Psoas muscle (tissue), 8 donors: ENCODE measurements around the gene AUTS2. TPM values are rescaled to one million over a fixed set of nuclear protein-coding genes. Genes with fewer than 3 reads are reported as not detected.
A peak's percentile ranks its signal among the peaks of the same experiment; 100 is the strongest.

Source experiments
- ATAC-seq, 4 donors: fragments of 200-7000 bp; cut with Tn5 transposase; one replicate each; pipeline ENCODE4 v1.9.1; 2020; ENCODE audit warnings: moderate library complexity in 3 of 4, mild to moderate bottlenecking in 2 of 4
- DNase-seq, 2 donors: peaks; one replicate each; pipeline ENCODE4 v3.0.0-alpha.2; 2020
- H3K27ac ChIP-seq: fragments of 200-600 bp; one replicate; pipeline ENCODE4 v1.8.0; 2022
- H3K27me3 ChIP-seq, 3 donors: fragments of 200-600 bp in 1 of 3; one replicate each; pipeline versions ENCODE4 v1.6.1 to v1.8.0; 2013 to 2022; ENCODE audit warnings: low read length in 2 of 3, mild to moderate bottlenecking in 2 of 3, moderate library complexity in 1 of 3; ENCODE audit not compliant: insufficient read depth in 3 of 3
- H3K36me3 ChIP-seq, 2 donors: fragments of 200-600 bp in 1 of 2; one replicate each; pipeline versions ENCODE4 v1.6.1 to v1.8.0; 2013 to 2022; ENCODE audit warnings: low read depth in 1 of 2, mild to moderate bottlenecking in 1 of 2, moderate library complexity in 1 of 2; ENCODE audit not compliant: insufficient read depth in 1 of 2
- H3K4me1 ChIP-seq: fragments of 200-600 bp; one replicate; pipeline ENCODE4 v1.8.0; 2022
- H3K4me3 ChIP-seq: fragments of 200-600 bp; one replicate; pipeline ENCODE4 v1.8.0; 2022; ENCODE audit warnings: mild to moderate bottlenecking
- H3K9me3 ChIP-seq: fragments of 200-600 bp; one replicate; pipeline ENCODE4 v1.8.0; 2022
- CTCF ChIP-seq: fragments of 200-600 bp; IDR thresholded peaks from one replicate; pipeline ENCODE4 v1.8.0; 2022; ENCODE audit warnings: antibody characterized with exemption
- WGBS, 3 donors: extraction: QIAGEN DNeasy Blood & Tissue Kit; methylation state at CpG; one replicate each; pipeline versions ENCODE4 v1.1.6 to v1.1.7; 2013; 5-methylcytosine and 5-hydroxymethylcytosine counted together
- intact Hi-C, 2 donors: fragments of 100-400 bp; cut with DNase I; formaldehyde crosslinking; loops; one replicate each; pipeline versions ENCODE4 v1.11.0 to v1.14.2; 2022
- polyA plus RNA-seq, 3 donors: library from polyadenylated mRNA; stranded (reverse); fragments of 200-250 nt; gene quantifications; one replicate each; pipeline ENCODE4 v1.2.3, GENCODE V29; 2013
- total RNA-seq, 4 donors: library from RNA; stranded (reverse); fragmentation: NEBNext Ultra II Directional in 2 of 4; extraction: Animal tissue kit (Norgen Biotek cat#: 25700) in 2 of 4; gene quantifications; one replicate each; pipeline versions ENCODE4 v1.2.1 to v1.2.4, GENCODE V29; 2021 to 2023
- donor health status: healthy with polysubstance abuse.
- donor health status: DM: no; HTN: no; CAD: no; lungs with moderate emphysema.
- donor health status: Bipolar disorder and iron deficiency.
- donor health status: healthy.
- donor health status: DM: yes; HTN: yes; CAD: no.
- donor health status: DM: no; HTN: no; CAD: no.
- donor health status: DM: no; HTN: no; CAD: no.
- donor health status: DM: yes; HTN: yes; CAD: no.

Gene AUTS2
- total and polyA plus RNA-seq, 7 donors = 5.0 to 33.5 (median 14.3) TPM

- no peak for DNase-seq
- Histone ChIP-seq H3K9me3 (peaks cover 5% of the 10 kb centered on the region), H3K27me3 (peaks cover 0 to 2% (median 0%) of the 10 kb centered on the region in 3 donors), H3K4me1 (no peaks in the 10 kb centered on the region), H3K36me3 (no peaks in the 10 kb centered on the region), H3K27ac (no peak overlapping the region), H3K4me3 (no peak overlapping the region)
- ATAC-seq = no peak
- WGBS, 3 donors = 36 to 59% (median 44%) methylated on average over 4 of the region's 4 CpGs
- TF ChIP-seq CTCF = no peak
- intact Hi-C loops = loop anchor here in 1 of 2 donors (5.0 kb wide), 1 partner anchor 507 kb away; no protein-coding TSS in a partner anchor
Measured at GRCh38 chr7:70190281-70190680, 592.0 kb downstream of the AUTS2 start.

GRCh38 chr7:70193514-70193913 lies 595.2 kb downstream of the AUTS2 start:
- WGBS, 3 donors = 88 to 94% (median 89%) methylated on average over 4 of the region's 4 CpGs
- Histone ChIP-seq H3K27me3 (no peaks in the 10 kb centered on the region), H3K9me3 (peaks cover 5% of the 10 kb centered on the region), H3K27ac (no peak overlapping the region), H3K4me1 (no peaks in the 10 kb centered on the region), H3K4me3 (no peak overlapping the region), H3K36me3 (no peaks in the 10 kb centered on the region)
- intact Hi-C loops = loop anchor here in 1 of 2 donors (5.0 kb wide), 1 partner anchor 504 kb away; no protein-coding TSS in a partner anchor
- ATAC-seq (no peak), DNase-seq (no peak)
- TF ChIP-seq CTCF = peak; percentile 18

- intact Hi-C loops = no loop called here
- no peak for TF ChIP-seq CTCF
- WGBS, 3 donors = 79 to 92% (median 87%) methylated on average over 5 of the region's 5 CpGs
- no peak overlapping the region for H3K4me3 ChIP-seq
- DNase-seq (no peak), ATAC-seq (no peak)
- H3K27ac ChIP-seq = no peak overlapping the region
- no peaks in the 10 kb centered on the region for H3K36me3 ChIP-seq
- peaks cover 3% of the 10 kb centered on the region for H3K4me1 ChIP-seq
- no peaks in the 10 kb centered on the region for H3K27me3 ChIP-seq
- no peaks in the 10 kb centered on the region for H3K9me3 ChIP-seq
Measured at GRCh38 chr7:70208236-70209063, 610.2 kb downstream of the AUTS2 start.

DNA sequence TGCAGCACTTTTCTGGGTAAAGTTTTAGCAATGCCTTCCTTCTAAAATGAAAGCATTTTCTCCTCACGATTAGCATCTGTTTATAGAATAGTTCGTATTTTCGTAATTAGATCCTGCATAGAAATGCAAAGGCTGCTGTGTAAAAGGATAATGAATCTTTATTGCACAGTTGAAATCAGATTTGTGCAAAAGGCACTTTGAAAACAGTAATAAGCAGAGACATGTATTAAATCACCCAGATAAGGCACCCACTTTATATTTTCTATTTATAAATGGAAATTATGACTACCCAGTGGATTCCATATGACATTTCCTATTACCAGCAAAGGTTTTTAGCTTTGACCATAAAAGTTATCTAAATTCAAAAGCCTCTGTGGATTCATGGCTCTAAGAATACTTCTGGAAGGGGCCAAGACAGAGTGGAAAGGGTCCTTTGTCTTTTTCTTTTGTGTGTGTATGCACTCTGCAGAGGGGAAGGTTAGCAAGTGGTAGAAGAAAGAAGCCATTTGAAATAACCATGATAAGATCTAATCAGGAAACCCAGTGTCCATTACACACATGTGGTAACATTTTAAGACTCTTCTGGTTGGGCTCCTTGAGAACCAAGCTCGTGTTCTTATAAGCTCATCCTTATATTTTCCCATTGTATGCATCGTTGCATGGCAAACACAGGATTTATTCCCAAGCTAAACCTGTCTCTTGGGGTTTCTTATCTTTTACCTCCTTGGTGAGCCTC lies 612.1 kb downstream of the AUTS2 start:
- no peak for DNase-seq
- TF ChIP-seq CTCF = no peak
- Histone ChIP-seq H3K27ac (no peak overlapping the region), H3K4me3 (peak overlapping the region; percentile 21), H3K36me3 (no peaks in the 10 kb centered on the region), H3K9me3 (no peaks in the 10 kb centered on the region), H3K4me1 (peaks cover 3% of the 10 kb centered on the region), H3K27me3 (no peaks in the 10 kb centered on the region)
- WGBS, 3 donors = 57 to 80% (median 59%) methylated on average over 5 of the region's 5 CpGs
- intact Hi-C loops = no loop called here
- ATAC-seq = no peak
